ENCODE data around the gene NEK7.
"Not testable (repeated sequence)": the region's sequence is repeated elsewhere in the genome, so short reads cannot be mapped to it uniquely, and the experiment has no call there.

NEK7 gene

DNA sequence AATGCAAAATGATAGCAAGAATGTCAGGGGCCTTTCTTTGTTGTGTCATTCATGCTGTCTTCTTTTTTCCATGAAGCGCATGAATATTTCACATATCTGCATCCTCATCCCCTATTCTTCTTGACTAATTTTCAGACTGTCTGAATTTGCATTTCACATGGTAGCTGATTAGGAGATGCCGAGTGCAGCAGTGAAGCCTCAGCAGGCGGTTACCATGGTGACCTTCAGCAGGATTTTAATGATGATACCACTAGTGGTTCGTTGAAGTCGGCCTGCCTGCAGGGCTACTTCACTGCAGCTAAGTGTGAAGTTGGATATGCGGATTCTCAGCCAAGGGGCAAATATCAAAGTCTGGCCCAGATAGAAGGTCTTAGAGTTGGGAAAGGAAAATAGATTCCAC is 141.8 kb downstream of the NEK7 start:
- DNase-seq = no peak

DNA sequence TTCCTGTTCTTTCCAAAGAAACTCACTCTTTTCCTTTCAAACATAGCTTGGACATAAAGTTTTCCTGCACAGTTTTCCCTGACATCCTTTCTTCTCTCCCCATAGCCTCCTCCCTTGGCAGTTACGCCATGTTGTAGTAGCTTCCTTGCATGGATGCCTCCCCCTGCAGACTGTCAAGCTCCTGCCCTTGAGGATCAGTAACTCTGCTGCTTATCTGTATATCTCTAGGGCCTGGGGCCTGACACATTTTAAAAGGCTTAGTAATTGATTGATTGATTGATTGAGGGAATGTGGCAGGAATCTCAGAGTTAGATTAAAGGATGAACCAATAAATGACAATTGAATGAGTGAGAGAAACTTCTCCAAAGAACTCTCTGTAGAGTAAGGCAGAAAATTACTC is 143.7 kb downstream of the NEK7 start:
- DNase-seq = no peak

DNA sequence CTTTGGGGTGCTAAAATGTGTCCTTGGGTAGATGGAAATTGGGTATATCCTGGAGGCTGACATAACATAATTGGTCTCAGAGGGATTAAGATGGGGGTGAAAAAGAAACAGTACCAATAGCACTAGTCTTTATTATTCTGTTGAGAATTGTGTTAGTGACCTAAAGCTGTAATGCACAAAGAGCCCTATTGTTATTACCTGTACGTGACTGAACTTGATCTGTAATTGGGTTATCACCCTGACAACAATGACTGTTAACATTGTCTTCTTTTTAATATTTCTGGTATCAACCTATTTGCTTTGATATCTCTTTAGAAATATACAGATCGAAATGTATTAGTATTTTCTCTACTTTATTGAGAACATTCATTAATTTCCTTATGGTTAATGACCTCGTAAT is 147.6 kb downstream of the NEK7 start:
- DNase-seq = no peak

DNA sequence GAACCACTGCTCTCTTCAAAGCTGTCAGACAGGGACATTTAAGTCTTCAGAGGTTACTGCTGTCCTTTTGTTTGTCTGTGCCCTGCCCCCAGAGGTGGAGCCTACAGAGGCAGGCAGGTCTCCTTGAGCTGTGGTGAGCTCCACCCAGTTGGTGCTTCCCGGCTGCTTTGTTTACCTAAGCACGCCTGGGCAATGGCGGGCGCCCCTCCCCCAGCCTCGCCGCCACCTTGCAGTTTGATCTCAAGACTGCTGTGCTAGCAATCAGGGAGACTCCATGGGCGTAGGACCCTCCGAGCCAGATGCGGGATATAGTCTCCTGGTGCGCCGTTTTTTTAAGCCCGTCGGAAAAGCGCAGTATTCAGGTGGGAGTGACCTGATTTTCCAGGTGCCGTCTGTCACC is 158.0 kb downstream of the NEK7 start:
- DNase-seq = not testable (repeated sequence)

DNA sequence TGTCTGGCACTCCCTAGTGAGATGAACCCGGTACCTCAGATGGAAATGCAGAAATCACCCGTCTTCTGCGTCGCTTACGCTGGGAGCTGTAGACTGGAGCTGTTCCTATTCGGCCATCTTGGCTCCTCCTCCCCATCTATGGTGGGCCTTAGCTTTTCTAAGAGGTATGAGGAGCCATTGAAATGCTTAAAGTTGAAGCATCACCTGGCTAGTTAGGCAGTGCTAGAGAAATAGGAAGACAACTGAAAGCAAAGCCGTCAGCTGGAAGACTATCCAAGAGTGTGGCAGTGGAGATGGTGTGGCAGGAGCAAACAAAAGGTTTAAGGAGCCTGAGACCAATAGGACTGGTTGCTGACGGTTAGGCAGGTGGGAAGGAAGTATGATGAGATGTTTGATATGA is 158.5 kb downstream of the NEK7 start:
- not testable (repeated sequence) for DNase-seq

DNA sequence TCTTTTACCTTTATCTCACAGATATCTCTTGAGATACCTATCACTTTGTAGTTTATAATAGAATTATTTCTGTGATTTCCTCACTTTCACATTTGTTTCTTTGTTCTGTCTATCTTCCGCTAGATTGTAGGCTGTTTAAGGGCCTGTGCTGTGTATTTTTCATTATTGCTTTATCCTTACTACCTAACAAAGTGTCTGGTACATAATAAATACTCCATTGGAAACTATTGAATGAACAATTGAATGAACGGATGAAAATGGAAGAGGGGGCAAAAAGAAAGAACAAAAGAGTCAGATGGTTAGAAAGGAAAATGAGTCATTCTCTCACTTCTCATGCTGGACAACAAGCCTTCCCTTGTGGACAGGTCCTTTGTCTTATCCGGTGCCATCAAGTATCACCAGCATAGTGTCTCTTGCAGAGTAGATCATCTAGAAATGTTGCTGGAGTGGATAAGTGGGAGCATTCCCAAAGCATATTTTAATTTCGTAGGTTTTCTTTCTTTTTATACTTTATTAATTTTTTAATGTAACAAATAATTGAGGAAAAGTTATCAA is 159.8 kb downstream of the NEK7 start:
- DNase-seq = no peak

DNA sequence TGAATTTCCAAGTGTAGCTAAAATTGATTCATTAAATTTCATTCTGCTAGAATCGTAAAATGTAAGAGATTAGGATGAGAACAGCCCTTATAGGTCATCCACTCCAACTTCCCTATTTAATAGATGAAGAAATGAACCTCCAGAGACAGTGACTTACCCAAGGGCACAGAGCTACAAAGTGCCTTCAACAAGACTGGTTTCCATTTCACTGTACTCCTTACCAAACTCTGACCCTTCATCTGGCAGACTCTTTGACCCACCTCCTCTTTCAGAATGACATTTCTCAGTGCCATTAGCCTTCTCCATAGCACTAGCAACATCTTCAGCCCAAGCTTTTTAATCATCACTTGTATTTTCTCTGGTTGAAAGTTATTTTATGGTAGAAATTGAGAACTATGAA is 161.3 kb downstream of the NEK7 start:
- no peak for DNase-seq

DNA sequence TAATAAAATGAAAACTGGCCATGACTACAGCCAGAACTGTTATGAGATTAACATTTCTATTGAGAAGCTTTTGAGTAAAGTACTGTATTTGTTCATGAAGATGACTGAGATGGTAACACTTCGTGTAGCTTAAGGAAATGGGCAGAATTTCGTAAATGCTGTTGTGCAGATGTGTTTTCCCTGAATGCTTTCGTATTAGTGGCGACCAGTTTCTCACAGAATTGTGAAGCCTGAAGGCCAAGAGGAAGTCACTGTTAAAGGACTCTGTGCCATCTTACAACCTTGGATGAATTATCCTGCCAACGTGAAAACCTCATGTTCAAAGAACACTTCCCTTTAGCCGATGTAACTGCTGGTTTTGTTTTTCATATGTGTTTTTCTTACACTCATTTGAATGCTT is 164.0 kb downstream of the NEK7 start:
- no peak for DNase-seq

DNA sequence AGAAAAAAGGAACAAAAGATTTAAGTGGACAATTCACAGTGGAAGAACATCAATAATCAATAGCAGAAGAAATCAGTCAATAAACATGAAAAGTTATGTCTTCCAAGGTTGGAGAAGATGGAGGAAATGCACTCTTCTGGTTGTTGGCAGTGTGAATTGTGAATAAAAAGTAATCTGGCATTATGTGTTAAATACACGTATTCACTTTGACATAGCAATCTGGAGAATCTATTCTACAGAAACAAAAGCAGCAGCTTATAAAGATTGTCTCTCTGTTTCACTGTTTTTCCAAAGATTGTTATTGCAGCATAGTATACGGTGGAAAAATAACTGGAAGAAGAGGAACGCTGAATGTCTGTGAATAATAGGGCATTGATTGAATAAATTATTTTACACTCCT is 169.4 kb downstream of the NEK7 start:
- DNase-seq = no peak

DNA sequence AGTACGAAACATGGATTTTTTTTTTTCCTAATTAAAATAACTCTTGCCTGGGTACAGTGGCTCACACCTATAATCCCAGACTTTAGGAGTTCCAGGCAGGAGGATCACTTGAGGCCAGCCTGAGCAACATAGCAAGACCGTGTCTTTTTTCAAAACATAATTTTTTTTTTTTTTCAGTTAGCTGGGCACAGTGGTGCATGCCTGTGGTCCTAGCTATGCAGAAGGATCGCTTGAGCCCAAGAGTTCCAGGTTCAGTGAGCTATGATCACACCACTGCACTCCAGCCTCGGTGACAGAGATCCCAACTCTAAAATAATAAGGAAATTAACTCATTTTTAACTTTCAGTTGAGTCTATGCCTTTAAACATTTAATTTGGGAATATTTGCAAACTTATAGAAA is 170.1 kb downstream of the NEK7 start:
- DNase-seq = no peak

DNA sequence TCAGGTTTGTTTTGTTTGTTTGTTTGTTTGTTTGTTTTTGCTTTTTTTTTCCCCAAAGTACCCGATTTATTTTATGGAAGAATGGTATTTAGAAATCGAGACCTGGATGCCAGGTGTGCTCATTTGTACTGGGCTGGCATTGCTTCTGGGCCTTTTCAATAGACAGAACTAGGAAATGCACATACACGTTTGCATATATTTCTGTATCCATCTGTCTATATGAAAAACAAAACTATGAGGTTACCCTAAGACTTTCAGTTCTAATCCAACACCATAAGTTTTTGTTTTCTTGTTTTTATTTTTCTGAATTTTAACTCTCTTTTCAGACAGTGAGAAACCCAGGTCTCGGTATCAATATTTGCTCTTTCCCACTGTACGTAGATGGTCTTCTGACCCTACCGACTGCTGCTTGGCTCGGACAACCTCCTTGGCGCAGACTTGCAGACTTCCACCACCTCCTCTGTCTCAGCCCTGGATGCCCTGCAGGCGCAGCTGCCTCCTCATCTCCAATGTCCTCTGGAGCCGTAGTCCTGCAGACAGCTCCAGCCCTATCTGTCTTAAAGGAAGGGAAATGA is 171.7 kb downstream of the NEK7 start:
- no peak for DNase-seq

DNA sequence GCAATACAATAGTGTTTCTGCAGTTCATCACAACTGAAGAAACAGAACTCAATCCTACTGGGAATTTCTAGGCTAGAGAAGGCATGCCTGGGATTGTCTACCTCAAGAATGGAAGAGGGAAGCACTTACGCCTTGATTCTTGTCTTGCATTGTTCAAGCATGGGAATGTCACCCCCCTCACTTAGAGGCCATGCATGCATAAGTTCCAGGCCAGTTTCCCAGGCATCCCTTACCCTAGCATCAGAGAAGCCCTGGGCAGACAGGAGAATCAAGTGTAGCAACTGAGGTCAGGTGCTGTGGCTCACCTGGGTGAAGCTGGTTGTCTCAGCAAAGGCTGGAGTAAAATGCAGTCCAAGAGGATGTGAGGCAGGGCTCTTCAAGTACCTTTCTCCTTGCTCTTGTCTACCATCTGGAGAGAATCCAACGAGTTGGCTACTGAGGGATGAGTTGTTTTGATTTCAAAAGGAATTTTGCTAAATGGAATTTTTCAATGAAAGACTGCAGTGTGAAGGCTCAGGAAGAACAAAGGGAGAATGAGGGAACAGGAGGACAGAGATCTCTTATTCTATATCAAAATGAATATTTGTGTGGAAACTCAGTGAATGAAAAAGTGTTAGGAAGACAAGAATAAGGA is 174.3 kb downstream of the NEK7 start:
- no peak for DNase-seq

DNA sequence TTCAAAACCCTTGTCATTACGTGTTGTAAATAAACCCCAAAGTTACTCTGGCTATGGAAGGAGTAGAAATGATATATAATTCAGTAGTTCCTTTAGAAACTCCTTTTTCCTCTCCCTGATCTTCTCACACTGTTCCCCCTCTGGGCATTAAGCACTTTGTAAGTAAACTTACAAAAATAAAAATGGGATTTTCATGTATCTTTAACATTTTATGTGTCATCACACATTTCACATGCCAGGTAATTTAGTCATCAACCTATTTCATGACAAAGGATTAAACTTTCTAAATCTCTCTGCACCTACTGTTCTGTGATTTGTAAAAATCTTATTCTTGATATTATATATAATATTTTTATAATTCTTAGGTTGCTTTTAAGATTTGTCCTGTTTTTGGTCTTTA is 176.9 kb downstream of the NEK7 start:
- DNase-seq = no peak

DNA sequence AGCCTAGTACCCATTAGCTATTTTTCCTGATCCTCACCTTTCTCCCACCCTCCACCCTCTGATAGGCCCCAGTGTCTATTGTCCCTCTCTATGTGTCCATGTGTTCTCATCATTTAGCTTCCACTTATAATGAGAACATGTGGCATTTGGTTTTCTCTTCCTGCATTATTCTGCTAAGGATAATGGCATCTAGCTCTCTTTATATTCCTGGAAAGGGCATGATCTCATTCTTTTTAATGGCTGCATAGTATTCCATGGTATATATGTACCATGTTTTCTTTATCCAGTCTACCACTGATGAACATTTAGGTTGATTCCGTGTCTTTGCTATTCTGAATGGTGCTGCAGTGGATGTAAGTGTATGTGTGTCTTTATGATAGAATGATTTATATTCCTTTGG is 178.9 kb downstream of the NEK7 start:
- no peak for DNase-seq

DNA sequence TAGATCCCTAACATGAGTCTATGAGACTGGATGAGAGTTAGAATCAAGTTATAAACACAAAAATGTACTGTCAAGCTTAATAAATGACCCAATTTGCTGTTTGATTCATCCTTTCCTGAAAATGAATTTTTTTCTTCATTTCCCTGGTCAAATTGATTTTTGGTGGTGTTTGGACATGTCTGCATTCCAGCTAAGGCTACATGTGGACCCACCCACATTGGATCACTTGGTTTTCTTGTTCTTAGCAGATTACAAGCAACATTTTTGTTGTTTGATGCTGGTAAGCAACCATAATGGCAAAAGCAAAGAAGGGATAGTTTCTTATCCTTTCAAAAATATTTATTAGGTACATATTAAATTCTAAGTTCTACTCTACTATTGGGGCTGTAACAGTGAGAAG is 181.1 kb downstream of the NEK7 start:
- no peak for DNase-seq

DNA sequence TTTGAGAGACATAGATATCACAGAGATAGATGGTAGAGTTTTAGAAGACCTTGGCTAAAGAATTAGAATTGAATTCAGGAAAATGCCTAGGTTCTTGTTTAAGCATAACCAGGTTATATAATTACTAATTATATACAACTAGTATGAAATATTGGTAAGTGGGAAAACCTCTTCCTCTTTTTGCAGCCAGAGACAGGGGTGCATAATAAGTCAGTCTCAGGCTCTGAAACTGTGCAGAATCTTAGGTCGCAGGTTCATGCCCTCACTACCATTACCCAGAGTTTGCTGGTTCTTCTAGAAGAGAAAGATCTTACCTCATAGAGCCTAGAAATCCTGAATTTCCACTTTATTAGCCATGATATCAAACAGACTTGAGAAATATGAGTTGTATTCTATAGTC is 183.3 kb downstream of the NEK7 start:
- no peak for DNase-seq

DNA sequence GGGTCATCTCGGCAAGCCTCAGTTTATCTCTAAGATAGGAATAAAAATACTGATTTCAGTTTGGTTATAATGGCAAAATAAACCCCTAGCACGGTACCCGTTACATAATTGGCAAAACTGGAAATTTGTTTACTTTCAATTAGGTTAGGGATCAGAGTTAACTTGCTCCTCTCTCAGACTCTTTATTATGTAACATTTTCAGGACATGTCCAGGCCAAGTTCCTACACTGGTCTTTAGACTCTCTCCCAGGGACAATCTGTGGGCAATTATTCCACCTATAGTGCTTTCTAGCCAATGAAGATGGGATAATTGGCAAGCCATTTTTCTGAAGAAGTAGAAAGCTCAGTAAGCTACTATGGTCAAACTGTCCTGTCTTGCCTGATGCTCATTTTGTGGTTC is 189.4 kb downstream of the NEK7 start:
- no peak for DNase-seq

DNA sequence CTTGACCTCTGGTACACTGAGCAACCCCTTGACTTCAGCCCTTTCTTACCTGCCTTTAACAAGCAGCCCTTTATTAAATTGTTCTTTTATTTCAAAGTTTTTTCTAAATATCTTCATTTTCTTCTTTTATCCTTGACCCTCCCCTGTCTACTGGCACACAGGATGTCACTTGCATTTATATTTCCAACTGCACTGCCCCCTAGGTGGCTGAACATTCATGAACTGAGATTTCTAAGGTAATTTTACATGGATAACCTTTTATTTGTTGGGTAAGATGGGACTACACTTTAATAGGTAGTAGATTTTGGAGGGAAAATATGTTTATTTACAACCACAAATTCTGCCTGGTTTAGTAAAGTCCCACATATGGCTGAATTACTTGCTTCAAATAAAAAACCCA is 193.7 kb downstream of the NEK7 start:
- DNase-seq = no peak

DNA sequence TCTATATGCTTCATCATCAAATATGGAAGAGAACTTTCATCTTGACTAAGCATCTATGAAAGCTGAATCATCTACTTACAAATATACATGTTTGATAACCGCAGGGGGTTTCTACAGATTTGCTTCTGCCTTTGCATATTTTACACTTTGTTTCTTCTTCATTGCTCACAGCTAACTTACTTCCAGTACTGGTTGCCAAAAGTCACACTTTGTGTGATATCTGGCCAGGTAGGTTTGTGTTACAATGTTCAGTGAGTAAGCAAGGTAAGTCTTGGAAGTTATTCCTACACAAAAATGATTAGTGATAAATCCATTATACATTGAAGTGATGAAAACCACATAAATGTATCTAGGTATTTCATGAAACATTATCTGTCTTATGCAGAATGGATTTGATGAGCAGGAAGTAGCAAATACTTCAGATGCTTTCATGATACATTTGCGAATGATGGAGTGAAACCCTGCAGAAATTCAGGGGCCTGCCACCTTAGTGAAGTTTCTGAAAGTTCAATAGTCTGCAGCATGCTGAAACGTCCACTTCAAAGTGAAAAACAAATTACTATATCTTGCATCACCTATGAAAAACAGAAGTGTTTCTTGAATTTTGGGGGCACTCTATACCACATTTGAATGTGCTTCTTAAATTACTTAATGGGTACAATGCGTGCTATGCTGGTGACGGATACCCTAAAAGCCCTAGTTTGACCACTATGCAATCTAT is 196.3 kb downstream of the NEK7 start:
- DNase-seq = no peak

DNA sequence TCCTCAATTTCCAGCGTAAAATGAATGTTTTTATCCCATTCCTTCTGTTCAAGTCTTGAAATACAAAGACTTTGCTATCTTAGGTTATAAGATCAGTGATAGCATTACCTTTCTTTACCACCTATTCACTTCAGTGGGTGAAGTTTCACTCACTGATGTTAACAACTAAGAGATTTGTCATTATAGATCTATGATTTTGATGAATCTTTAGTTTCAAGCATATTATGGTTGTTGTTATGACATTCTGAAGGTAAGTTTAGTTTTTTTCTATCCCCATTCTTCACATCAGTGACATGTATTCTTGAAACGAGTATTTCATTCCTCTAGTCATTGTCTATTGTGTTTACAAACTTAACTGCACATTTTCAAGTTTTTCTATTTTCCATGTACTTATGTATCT is 201.1 kb downstream of the NEK7 start:
- DNase-seq = no peak

DNA sequence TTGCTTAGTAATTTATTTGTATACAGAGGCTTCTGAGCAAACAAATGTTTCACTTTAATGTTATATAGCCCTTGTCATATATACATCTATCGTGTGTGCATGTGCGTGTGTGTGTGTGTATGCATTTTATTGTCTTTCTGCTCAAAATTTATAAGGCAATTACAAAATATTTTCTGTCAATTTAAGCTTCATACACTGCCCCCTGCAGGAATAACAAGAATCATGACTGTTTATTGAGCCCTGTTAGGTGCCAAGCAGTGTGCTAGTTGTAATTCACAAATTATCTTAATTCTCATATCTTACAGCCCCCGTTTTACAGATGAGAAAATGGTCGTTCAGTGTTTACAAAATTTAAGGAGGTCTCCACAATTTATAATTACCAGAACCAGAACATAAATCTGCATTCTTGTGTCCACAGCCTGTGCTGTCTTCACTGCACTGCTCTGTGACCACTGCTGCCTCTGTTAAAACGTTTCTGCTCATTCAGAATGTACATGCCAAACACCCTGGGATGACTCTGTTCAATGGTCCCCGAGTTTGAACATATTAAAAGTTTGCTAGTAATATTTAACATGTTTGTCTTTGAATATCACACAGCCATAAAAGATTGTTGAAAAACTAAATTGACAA is 202.3 kb downstream of the NEK7 start:
- no peak for DNase-seq

DNA sequence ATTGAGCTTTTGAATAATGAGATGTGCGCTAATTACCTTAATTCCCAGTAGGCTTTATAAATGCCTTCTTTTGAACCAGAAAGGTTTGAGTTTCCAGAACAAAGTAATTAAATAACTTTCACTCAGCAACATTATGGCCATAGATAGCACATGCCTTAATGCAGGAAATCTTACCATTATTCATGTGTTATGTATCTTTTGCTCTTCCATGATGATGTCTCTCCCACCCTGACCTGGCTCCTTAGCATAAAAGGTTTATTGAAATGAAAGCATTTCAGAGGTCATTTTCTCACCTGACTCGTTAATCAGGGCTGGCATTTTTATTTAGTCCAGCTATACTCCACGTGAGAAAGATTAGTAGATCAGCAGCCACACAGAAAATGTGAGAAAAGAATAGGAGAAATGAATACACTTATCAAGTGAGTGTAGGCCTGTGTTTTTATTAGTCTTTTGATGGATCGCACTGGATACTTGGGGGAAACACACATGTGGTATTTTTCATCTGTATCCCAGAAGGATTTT is 203.5 kb downstream of the NEK7 start:
- DNase-seq = no peak

DNA sequence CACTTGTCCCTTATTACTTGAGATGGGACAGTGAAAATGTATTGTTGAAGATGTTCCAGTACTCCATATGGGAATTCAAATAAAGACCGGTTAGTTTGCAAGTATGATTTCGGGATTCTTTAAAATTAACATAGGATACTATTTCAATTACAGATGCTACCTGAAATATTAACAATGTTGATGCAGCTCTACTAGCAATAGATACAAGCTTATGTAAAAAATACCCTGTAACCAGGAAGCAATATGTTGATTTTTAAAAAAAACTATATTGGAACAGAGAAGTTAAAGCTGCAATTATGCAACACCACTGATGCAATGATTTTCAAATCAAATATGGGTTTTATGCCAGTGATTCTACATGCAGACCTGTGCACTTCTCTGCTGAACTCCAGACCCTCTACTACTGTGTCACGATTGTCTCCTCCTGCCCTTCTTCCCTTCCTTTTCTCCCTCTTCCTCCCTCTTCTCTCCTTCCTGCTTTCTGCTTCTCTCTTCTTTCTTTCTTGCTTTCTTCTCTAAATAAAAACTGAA is 204.5 kb downstream of the NEK7 start:
- no peak for DNase-seq
